ENCODE results near the gene ZNG1B.
"Not testable (repeated sequence)": the region's sequence is repeated elsewhere in the genome, so short reads cannot be mapped to it uniquely, and the experiment has no call there.

Gene ZNG1B

DNA sequence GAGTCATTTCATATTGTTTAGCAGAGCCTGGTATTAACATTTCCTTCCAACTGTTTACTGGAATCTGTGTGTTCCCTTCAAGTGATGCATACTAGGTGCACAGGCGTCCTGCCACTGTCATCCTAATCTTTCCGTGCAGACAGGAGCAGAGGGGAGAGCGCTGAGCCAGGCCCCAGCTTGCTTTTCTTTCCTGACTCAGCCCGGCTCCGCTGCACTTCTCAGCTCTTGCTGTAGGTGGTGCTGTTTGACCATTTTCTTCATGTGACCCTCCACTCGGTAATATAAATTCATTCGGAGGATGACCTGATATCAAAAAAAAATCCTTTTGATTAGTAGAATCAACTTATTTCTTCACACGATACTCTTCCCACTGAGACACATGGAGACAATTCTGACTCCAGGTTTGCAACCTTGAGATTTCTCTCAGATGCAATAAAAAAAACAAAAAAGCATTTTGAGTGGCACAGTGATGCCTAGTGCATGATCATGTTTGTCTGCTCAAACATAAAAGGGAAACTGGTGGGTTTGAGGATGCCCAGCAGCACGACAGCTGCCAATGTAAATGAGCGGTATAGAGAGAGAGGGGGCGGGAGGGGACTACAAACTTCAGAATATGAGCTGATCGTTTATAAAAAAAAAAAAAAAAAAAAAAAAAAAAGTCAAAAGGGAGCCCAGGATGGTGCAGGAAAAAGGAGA, 90.0 kb downstream of the ZNG1B start:
- not testable (repeated sequence) for H3K4me3 Mint-ChIP-seq, H3K36me3 Mint-ChIP-seq, H3K27ac Mint-ChIP-seq, H3K27me3 Mint-ChIP-seq, H3K4me1 Mint-ChIP-seq, H3K9me3 Mint-ChIP-seq

GRCh38 chr2:113528126-113528525, 90.6 kb downstream of the ZNG1B start:
- not testable (repeated sequence) for H3K4me1 Mint-ChIP-seq, H3K27ac Mint-ChIP-seq, H3K9me3 Mint-ChIP-seq, H3K27me3 Mint-ChIP-seq, H3K4me3 Mint-ChIP-seq, H3K36me3 Mint-ChIP-seq

DNA sequence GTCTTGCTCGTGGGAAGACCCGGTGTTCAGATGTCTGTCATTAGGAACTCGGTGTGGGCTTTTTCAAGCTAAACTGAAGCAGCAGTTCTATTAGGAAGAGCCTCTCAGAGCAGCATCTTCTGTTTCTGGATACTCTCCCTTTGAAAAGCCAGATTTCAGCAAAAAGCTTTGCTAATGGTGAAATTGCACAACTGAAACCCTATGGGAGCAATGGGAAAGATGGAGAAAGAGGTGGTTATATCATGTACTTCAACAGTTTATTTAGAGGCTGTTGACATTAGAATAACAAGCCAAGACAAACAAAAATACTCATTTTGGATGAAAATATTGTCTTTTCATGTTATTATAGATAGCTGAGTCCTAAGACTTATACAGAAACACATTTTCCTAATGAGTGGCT, 91.4 kb downstream of the ZNG1B start:
- H3K9me3 Mint-ChIP-seq, H3K27ac Mint-ChIP-seq, H3K4me1 Mint-ChIP-seq, H3K4me3 Mint-ChIP-seq, H3K36me3 Mint-ChIP-seq, H3K27me3 Mint-ChIP-seq: not testable (repeated sequence)

- H3K36me3 Mint-ChIP-seq, H3K4me1 Mint-ChIP-seq, H3K4me3 Mint-ChIP-seq, H3K9me3 Mint-ChIP-seq, H3K27ac Mint-ChIP-seq, H3K27me3 Mint-ChIP-seq: not testable (repeated sequence)
Observed at GRCh38 chr2:113532991-113533390, 95.5 kb downstream of the ZNG1B start.

DNA sequence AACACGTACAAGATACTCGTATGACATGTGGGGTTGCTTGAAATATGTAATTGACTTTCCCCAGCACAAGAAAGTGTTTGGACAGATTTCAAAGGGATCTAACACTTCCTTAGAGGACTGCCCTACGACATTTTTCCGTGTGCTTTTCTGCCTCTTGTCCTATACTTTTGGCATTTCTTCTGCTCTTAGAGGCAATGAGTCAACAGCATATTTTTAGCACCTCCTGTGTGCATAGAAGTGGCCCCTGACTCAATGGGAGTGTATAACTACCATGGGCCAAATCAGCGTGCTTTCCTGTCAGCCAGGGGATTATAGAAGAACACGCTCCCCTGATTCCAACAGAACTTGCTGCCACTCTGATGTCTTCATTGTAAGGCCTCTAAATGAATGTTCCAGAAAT, 99.1 kb downstream of the ZNG1B start:
- not testable (repeated sequence) for H3K4me3 Mint-ChIP-seq, H3K4me1 Mint-ChIP-seq, H3K27me3 Mint-ChIP-seq, H3K9me3 Mint-ChIP-seq, H3K27ac Mint-ChIP-seq, H3K36me3 Mint-ChIP-seq

DNA sequence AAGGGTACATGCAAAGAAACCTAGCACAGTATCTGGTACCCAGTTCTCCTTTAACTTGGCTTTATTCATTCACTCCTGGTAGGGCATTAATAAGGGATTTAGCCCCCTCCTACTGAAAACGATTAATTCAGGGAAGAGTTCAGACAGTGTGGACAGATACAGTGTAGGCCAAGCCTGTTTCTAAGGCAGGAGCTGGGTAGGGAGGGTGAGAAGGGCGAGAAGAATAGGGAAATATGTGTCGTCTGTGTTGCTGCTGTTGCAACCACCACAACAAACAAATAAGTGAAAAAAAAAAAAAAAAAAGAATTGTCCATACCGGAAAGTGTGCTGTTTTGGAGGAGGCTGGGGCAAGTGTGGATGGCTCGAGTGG, 103.3 kb downstream of the ZNG1B start:
- H3K9me3 Mint-ChIP-seq, H3K4me1 Mint-ChIP-seq, H3K27me3 Mint-ChIP-seq: not testable (repeated sequence)

GRCh38 chr2:113541204-113541975, 103.9 kb downstream of the ZNG1B start:
- not testable (repeated sequence) for H3K36me3 Mint-ChIP-seq, H3K4me1 Mint-ChIP-seq, H3K27ac Mint-ChIP-seq, H3K27me3 Mint-ChIP-seq, H3K9me3 Mint-ChIP-seq
- peak overlapping the region; percentile 81 for H3K4me3 Mint-ChIP-seq

More for the DNA sequence above, 103.3 kb downstream of the ZNG1B start:
- H3K4me3 Mint-ChIP-seq = peak overlapping the region; percentile 81
- H3K36me3 Mint-ChIP-seq, H3K27ac Mint-ChIP-seq: not testable (repeated sequence)

DNA sequence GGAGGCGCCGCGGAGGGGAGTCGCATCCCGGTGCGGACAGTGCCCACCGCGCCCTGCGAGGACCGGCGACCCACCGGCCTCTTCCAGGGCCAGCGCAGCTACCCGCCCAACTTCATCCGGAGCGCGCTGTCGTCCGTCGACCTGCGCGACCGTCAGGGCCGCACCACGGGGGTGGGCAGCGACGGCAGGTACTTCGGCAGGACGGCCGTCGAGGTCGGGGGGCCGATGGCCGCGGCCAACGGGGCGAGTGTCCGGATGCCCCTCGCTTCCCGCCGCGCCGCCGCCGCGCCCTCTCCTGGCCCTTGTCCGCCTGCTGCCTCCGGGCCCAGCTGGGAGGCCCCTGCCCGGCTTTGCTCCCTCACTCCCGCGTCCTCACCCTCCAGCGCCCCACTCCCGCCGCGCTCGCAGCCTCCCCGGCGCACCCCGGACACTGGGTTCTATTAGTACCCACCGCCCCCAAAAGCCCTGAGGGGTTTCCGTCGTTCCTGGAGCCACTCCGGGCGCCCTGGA, 104.5 kb downstream of the ZNG1B start:
- H3K27me3 Mint-ChIP-seq, H3K36me3 Mint-ChIP-seq, H3K4me1 Mint-ChIP-seq, H3K9me3 Mint-ChIP-seq, H3K27ac Mint-ChIP-seq: not testable (repeated sequence)
- H3K4me3 Mint-ChIP-seq = peak overlapping the region; percentile 83

GRCh38 chr2:113542529-113542928, 105.0 kb downstream of the ZNG1B start:
- H3K27ac Mint-ChIP-seq, H3K4me1 Mint-ChIP-seq: not testable (repeated sequence)
- H3K4me3 Mint-ChIP-seq = peak overlapping the region; percentile 83

More at GRCh38 chr2:113542529-113542928, 105.0 kb downstream of the ZNG1B start:
- H3K9me3 Mint-ChIP-seq, H3K27me3 Mint-ChIP-seq, H3K36me3 Mint-ChIP-seq: not testable (repeated sequence)

Measured in activated naive CD4-positive, alpha-beta T cell treated with anti-CD3 and anti-CD28 coated beads, Interleukin-2, amount 50 U/mL, for 24 hours (primary cell).